CD4-positive, alpha-beta T cell treated with Interleukin-2 at 100 ng/mL for 4 hours (primary cell): Measurements from ENCODE around the gene GSS.

ENCODE experiments used
- DNase-seq: peaks from one replicate; pipeline ENCODE4 v3.0.0-alpha.2; 2020; ENCODE audit warnings: low spot score

Gene GSS

GRCh38 chr20:34946661-34947060 lies 8.9 kb downstream of the GSS start:
- DNase-seq = no peak

- DNase-seq = no peak
Observed at GRCh38 chr20:34945315-34946077, 10.1 kb downstream of the GSS start.

GRCh38 chr20:34943808-34944567 lies 11.6 kb downstream of the GSS start:
- DNase-seq = no peak

- DNase-seq = no peak
Observed at GRCh38 chr20:34942301-34942700, 13.3 kb downstream of the GSS start.

- no peak for DNase-seq
Observed at GRCh38 chr20:34941226-34941625, 14.4 kb downstream of the GSS start.

- DNase-seq = no peak
Observed at GRCh38 chr20:34940081-34940481, 15.5 kb downstream of the GSS start.

- no peak for DNase-seq
Observed at GRCh38 chr20:34938466-34939163, 17.0 kb downstream of the GSS start.

GRCh38 chr20:34931771-34932170 lies 23.8 kb downstream of the GSS start:
- no peak for DNase-seq

GRCh38 chr20:34928411-34928810 lies 27.2 kb downstream of the GSS start:
- no peak for DNase-seq

GRCh38 chr20:34927736-34928135 lies 27.9 kb downstream of the GSS start:
- DNase-seq = no peak

GRCh38 chr20:34926581-34926980 lies 29.0 kb downstream of the GSS start:
- no peak for DNase-seq

GRCh38 chr20:34925981-34926380 lies 29.6 kb downstream of the GSS start:
- no peak for DNase-seq

- no peak for DNase-seq
Observed at GRCh38 chr20:34925341-34925740, 30.3 kb downstream of the GSS start.

- DNase-seq = no peak
Observed at GRCh38 chr20:34923414-34923813, 32.2 kb downstream of the GSS start.

GRCh38 chr20:34922654-34923381 lies 32.8 kb downstream of the GSS start:
- DNase-seq = no peak

GRCh38 chr20:34921436-34921835 lies 34.2 kb downstream of the GSS start:
- DNase-seq = no peak

GRCh38 chr20:34920055-34920454 lies 35.6 kb downstream of the GSS start:
- no peak for DNase-seq

- no peak for DNase-seq
Observed at GRCh38 chr20:34916774-34917354, 38.7 kb downstream of the GSS start.

- DNase-seq = no peak
Observed at GRCh38 chr20:34915749-34916455, 39.7 kb downstream of the GSS start.

- no peak for DNase-seq
Observed at GRCh38 chr20:34915131-34915530, 40.5 kb downstream of the GSS start.
